Type B pancreatic cell (in vitro differentiated cells): ENCODE results near the gene TUBA8. TPM values are rescaled to one million over a fixed set of nuclear protein-coding genes. Genes with fewer than 3 reads are reported as not detected.

Source experiments
- DNase-seq: peaks from one replicate; pipeline ENCODE4 v3.0.0; 2021; ENCODE audit warnings: mixed read lengths; ENCODE audit not compliant: unreplicated experiment; ENCODE audit errors: extremely low spot score
- H3K27ac Mint-ChIP-seq: 2 replicates; pipeline ENCODE4 v1.8.0; 2021; ENCODE audit warnings: mild to moderate bottlenecking, mixed read lengths
- H3K27me3 Mint-ChIP-seq: 2 replicates; pipeline ENCODE4 v1.8.0; 2021; ENCODE audit warnings: mixed read lengths
- H3K36me3 Mint-ChIP-seq: 2 replicates; pipeline ENCODE4 v1.8.0; 2021; ENCODE audit warnings: mixed read lengths
- H3K4me1 Mint-ChIP-seq: one replicate; pipeline ENCODE4 v1.8.0; 2021; ENCODE audit warnings: mixed read lengths; ENCODE audit not compliant: unreplicated experiment
- H3K4me3 Mint-ChIP-seq: 2 replicates; pipeline ENCODE4 v1.8.0; 2021; ENCODE audit warnings: mild to moderate bottlenecking, mixed read lengths
- H3K9me3 Mint-ChIP-seq: 2 replicates; pipeline ENCODE4 v1.8.0; 2021; ENCODE audit warnings: mixed read lengths
- total RNA-seq: library from RNA; stranded (reverse); gene quantifications from 2 replicates; pipeline ENCODE4 v1.2.1, GENCODE V29; 2021; ENCODE audit warnings: low replicate concordance
- TF ChIP-seq, protein P1 (sequence below): fragments of 200-600 bp; sonication (generic); conservative IDR thresholded peaks from 2 replicates; pipeline ENCODE4 v1.5.0; 2021; ENCODE audit warnings: antibody characterized with exemption, mild to moderate bottlenecking

TUBA8 gene
- total RNA-seq, 1 donor from 2014 or later = 1.7 TPM

DNA sequence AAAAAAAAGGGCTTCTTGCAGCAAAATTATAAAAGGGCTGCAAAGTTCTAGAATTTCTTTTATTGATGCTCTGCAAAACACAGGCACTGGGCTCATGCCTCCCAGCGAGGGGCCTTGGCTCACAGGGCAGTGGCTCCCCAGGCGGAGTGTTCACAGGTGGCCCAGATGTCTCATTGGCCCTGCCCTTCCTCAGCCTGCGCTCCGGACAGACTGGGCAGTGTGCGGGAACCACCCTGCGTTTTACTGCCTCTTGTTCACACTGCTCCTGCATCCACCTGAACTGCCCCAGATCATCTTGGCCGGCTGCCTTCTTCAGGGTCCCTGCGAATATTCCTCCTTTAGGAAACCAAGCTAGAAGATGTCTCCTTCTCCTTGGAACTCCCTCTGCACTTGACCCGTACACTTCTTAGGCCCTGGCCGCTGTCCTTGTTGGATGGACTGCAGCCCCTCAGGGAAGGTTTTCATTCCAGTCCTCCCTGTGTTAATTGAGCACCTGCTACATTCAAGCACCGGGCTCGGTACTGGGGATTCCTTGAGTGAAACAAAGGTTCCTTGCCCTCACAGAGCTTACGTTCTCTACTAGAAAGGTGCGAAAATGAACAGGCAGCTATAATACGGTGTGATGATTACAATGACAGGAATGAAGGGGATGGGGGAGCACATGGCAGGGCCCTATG is 4.5 kb downstream of the TUBA8 start:
- Mint-ChIP-seq H3K4me3 (no peak overlapping the region), H3K27me3 (peaks cover 29% of the 10 kb centered on the region), H3K4me1 (peaks cover under 1% of the 10 kb centered on the region), H3K9me3 (no peaks in the 10 kb centered on the region), H3K36me3 (no peaks in the 10 kb centered on the region), H3K27ac (no peak overlapping the region)
- DNase-seq = no peak
- TF ChIP-seq, protein P1, sequence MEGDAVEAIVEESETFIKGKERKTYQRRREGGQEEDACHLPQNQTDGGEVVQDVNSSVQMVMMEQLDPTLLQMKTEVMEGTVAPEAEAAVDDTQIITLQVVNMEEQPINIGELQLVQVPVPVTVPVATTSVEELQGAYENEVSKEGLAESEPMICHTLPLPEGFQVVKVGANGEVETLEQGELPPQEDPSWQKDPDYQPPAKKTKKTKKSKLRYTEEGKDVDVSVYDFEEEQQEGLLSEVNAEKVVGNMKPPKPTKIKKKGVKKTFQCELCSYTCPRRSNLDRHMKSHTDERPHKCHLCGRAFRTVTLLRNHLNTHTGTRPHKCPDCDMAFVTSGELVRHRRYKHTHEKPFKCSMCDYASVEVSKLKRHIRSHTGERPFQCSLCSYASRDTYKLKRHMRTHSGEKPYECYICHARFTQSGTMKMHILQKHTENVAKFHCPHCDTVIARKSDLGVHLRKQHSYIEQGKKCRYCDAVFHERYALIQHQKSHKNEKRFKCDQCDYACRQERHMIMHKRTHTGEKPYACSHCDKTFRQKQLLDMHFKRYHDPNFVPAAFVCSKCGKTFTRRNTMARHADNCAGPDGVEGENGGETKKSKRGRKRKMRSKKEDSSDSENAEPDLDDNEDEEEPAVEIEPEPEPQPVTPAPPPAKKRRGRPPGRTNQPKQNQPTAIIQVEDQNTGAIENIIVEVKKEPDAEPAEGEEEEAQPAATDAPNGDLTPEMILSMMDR = no peak

DNA sequence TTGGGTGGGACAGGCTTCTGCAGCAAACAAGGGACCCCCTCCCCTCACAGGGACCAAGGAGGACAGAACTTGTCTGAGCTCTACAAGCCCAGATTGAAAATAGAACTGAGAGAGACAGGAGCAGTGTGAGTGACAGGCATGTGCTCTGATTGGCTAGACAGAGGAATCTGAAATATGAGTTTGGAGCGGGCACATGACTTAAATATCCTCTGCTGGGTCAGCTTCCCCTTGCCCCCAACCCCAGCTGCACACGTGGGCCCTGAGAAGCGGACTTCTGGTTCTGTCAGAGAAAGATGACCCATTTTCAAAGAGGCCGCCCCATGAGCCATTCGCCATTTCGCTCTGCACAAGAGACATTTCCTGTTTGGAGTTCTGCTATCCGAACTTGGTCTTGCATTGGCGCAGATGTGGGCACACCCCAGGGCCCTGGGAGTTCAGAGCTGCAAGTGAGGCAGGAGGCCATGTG is 5.3 kb downstream of the TUBA8 start:
- H3K4me1 Mint-ChIP-seq = no peaks in the 10 kb centered on the region
- H3K9me3 Mint-ChIP-seq = no peaks in the 10 kb centered on the region
- no peak for DNase-seq
- H3K27me3 Mint-ChIP-seq = peaks cover 24% of the 10 kb centered on the region
- no peak overlapping the region for H3K4me3 Mint-ChIP-seq
- no peaks in the 10 kb centered on the region for H3K36me3 Mint-ChIP-seq
- TF ChIP-seq, protein P1 = no peak
- no peak overlapping the region for H3K27ac Mint-ChIP-seq

DNA sequence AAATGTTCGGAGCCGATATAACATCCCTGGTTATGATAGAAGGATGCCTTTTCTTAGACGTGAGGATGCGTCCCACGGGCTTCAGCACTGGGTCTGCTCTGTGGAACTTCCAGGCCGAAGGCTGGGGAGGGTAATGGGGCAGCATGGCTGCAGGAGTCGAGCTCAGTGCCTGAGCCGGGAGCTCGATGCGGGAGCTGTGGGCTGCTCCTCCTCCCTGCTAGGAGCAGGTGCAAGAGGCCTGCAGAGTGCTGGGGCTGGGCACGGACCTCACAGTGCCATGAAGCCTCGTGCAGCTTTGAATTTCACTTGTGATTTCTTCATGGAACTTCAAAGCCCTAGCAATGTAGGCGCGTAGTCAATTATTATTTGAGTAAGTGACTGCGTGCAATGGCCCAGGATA is 6.0 kb downstream of the TUBA8 start:
- TF ChIP-seq, protein P1 = no peak
- Mint-ChIP-seq H3K4me3 (no peak overlapping the region), H3K4me1 (no peaks in the 10 kb centered on the region), H3K27me3 (peaks cover 17% of the 10 kb centered on the region), H3K27ac (no peak overlapping the region), H3K36me3 (no peaks in the 10 kb centered on the region), H3K9me3 (no peaks in the 10 kb centered on the region)
- DNase-seq = no peak

DNA sequence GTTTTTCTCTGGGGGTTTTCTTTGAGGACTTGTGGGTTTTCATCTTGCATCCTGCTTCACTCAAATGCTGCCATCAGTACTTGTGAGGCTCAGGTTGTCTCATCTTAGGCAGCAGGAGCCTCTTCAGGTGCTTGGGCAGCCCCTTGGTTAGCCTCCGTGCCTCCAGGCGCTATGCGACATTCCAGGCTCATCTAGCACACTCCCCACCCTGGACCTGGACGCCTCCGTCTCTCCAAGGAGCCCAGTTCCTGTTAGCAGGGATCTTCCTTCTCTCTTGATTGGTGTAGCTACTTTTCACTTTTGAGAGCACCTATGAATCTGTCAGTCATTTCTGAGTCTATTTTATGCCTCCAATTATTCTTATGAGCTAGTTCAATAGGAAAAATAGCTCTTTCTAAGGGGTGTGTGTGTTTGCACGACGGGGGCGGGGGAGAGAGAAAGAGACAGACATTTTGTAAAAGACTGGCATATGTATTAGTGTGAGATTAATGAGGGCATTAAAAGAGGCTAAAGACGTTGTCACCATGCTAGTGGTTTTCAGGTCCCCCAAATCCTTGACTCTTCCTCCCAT is 7.8 kb downstream of the TUBA8 start:
- TF ChIP-seq, protein P1 = no peak
- H3K4me3 Mint-ChIP-seq = no peak overlapping the region
- H3K4me1 Mint-ChIP-seq = no peaks in the 10 kb centered on the region
- H3K27ac Mint-ChIP-seq = no peak overlapping the region
- DNase-seq = no peak
- H3K36me3 Mint-ChIP-seq = no peaks in the 10 kb centered on the region
- peaks cover 4% of the 10 kb centered on the region for H3K27me3 Mint-ChIP-seq
- no peaks in the 10 kb centered on the region for H3K9me3 Mint-ChIP-seq

GRCh38 chr22:18119409-18120110 is 9.0 kb downstream of the TUBA8 start:
- Mint-ChIP-seq H3K27me3 (no peaks in the 10 kb centered on the region), H3K27ac (no peak overlapping the region), H3K4me3 (no peak overlapping the region), H3K4me1 (no peaks in the 10 kb centered on the region), H3K9me3 (no peaks in the 10 kb centered on the region), H3K36me3 (no peaks in the 10 kb centered on the region)
- DNase-seq = no peak
- TF ChIP-seq, protein P1 = no peak
